Stimulated activated CD8-positive, alpha-beta memory T cell treated with anti-CD3 and anti-CD28 coated beads, Interleukin-7, amount 100 ng/mL, for 48 hours (primary cell): Measurements from ENCODE around the gene PRICKLE3.
"Not testable (repeated sequence)": the region's sequence is repeated elsewhere in the genome, so short reads cannot be mapped to it uniquely, and the experiment has no call there.

Source experiments
- DNase-seq, 2 donors: peaks; one replicate each; pipeline ENCODE4 v3.0.0-alpha.2; 2020; ENCODE audit warnings: low read depth in 1 of 2; ENCODE audit errors: extremely low read depth in 1 of 2

The PRICKLE3 gene

DNA sequence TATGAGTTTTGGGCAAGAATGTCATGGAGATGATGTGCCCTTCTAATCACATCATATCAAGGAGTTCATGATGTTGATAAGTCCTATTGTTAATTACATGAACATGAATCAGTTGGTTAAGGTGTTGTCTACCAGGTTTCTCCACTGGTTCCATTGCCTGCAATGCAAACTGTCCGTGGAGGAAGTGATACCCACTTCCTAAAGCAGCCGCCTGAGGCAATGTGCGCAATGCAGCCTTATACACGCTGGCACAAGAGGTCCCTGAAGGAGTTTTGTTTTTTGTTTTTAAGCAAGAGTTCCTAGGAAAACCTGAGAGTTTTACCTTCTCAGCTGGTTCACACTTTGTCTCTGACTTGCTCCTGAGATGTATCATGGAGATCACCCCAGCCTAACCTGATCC is 56.7 kb downstream of the PRICKLE3 start:
- no peak for DNase-seq

DNA sequence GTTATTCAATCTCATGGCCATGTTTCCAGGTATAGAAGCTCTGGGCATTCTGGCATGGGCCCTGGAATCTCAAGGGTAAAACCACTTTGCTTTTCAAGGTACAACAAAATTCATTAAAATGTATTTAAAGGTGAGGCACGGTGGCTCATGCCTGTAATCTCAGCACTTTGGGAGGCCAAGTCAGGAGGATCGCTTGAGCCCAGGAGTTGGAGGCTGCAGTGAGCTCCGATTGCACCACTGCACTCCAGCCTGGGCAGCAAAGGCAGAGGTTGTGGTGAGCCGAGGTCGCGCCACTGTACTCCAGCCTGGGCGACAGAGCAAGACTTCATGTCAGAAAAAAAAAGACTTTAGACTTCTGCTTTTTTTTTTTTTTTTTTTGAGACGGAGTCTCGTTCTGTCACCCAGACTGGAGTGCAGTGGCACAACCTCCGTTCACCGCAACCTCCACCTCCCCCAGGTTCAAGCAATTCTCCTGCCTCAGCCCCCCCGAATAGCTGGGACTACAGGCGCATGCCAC is 58.4 kb downstream of the PRICKLE3 start:
- DNase-seq: not testable (repeated sequence)
